Measurements from ENCODE around the gene MSI1. TPM values are rescaled to one million over a fixed set of nuclear protein-coding genes. Genes with fewer than 3 reads are reported as not detected.

The MSI1 gene
- total RNA-seq, 1 experiment from 2014 or later: 26.0 TPM

- TF ChIP-seq SP1 (IDR thresholded peaks at IDR 0.05; ENCODE audit: low read depth) (no peak), YY1 (IDR thresholded peaks at IDR 0.05; ENCODE audit: extremely low read depth, insufficient replicate concordance, low read depth, low read length) (no peak), ZFX (IDR thresholded peaks at IDR 0.05) (no peak), EGR1 (IDR thresholded peaks at IDR 0.05; ENCODE audit: low read depth) (no peak), ELF1 (IDR thresholded peaks at IDR 0.05; ENCODE audit: borderline replicate concordance, low read depth) (no peak), TCF7L2 (IDR thresholded peaks at IDR 0.05; ENCODE audit: borderline replicate concordance, extremely low read depth, insufficient read depth, insufficient read length) (no peak), POLR2AphosphoS5 (IDR thresholded peaks at IDR 0.05; ENCODE audit: low read depth, low read length) (no peak), SIN3A (IDR thresholded peaks at IDR 0.05; ENCODE audit: low read depth) (no peak), MAX (IDR thresholded peaks at IDR 0.05) (no peak), EZH2 (IDR thresholded peaks at IDR 0.05) (no peak), JUND (IDR thresholded peaks at IDR 0.05) (no peak), RAD21 (IDR thresholded peaks at IDR 0.05; ENCODE audit: low read depth) (no peak), FOSL1 (IDR thresholded peaks at IDR 0.05; ENCODE audit: low read depth) (no peak), SRF (IDR thresholded peaks at IDR 0.05; ENCODE audit: low read depth) (no peak), CBX3 (IDR thresholded peaks at IDR 0.05; ENCODE audit: low read depth) (no peak), EZH2phosphoT487 (IDR thresholded peaks at IDR 0.05; ENCODE audit: borderline replicate concordance) (no peak)
- TF ChIP-seq, protein P1, sequence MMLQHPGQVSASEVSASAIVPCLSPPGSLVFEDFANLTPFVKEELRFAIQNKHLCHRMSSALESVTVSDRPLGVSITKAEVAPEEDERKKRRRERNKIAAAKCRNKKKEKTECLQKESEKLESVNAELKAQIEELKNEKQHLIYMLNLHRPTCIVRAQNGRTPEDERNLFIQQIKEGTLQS (IDR thresholded peaks at IDR 0.05): no peak
- intact Hi-C loops (cut with micrococcal nuclease): no loop called here
- no peak for DNase-seq (ENCODE audit: low read depth, low spot score)
- H3K27ac ChIP-seq (ENCODE audit: low read depth, low read length): no peak overlapping the region
- H3K9me2 ChIP-seq (ENCODE audit: insufficient read depth): no peaks in the 10 kb centered on the region
- no peaks in the 10 kb centered on the region for H4K20me1 ChIP-seq (ENCODE audit: insufficient read depth)
- no peaks in the 10 kb centered on the region for H3K9me3 ChIP-seq (ENCODE audit: control insufficient read depth in 1 of 2, insufficient read depth in 1 of 2, low read depth in 1 of 2, low read length in 2 of 2)
- CTCF ChIA-PET: interaction anchor here (1.2 kb wide), 1 partner anchor 12 kb away, joined by 3 read pairs; no protein-coding TSS in a partner anchor
- peaks cover 0 to 14% of the 10 kb centered on the region in 2 experiments; a peak in 2 of 4 replicates for H3K4me1 ChIP-seq (ENCODE audit: control insufficient read depth in 1 of 2, insufficient read depth in 2 of 2, low read length in 2 of 2)
- no peak for ATAC-seq
- no peak overlapping the region for H3K4me2 ChIP-seq (ENCODE audit: low read length)
- H3K27me3 ChIP-seq (ENCODE audit: insufficient read depth, low read length): no peaks in the 10 kb centered on the region
- no TSS peak for BruUV-seq (replicated peaks)
- no peak overlapping the region for H3K9ac ChIP-seq (ENCODE audit: low read length)
- no peak overlapping the region for H3K4me3 ChIP-seq (replicated peaks in 1 of 2; ENCODE audit: low read depth in 1 of 2, low read length in 2 of 2)
- H2AFZ ChIP-seq (ENCODE audit: low read depth, low read length, poor library complexity, severe bottlenecking): no peak overlapping the region
- POLR2A ChIA-PET: no interaction called here
- RAD21 ChIA-PET (ENCODE audit: low non-redundant PET in 1 of 2, low total read pairs in 2 of 2, uncharacterized antibody in 2 of 2, unreplicated experiment in 2 of 2): no interaction called here
- H3K79me2 ChIP-seq (ENCODE audit: insufficient read depth, low read length): no peaks in the 10 kb centered on the region
- peaks cover 9 to 24% of the 10 kb centered on the region in 2 experiments for H3K36me3 ChIP-seq (ENCODE audit: control insufficient read depth in 1 of 2, insufficient read depth in 2 of 2, low read length in 2 of 2)
Measured at GRCh38 chr12:120353556-120354317, 15.2 kb downstream of the MSI1 start.
